Sciatic nerve (tissue), 2 donors: ENCODE measurements around the gene GRM5. TPM values are rescaled to one million over a fixed set of nuclear protein-coding genes. Genes with fewer than 3 reads are reported as not detected.
A peak's percentile ranks its signal among the peaks of the same experiment; 100 is the strongest.
"Not testable (repeated sequence)": the region's sequence is repeated elsewhere in the genome, so short reads cannot be mapped to it uniquely, and the experiment has no call there.

ENCODE experiments used
- ATAC-seq: fragments of 200-7000 bp; cut with Tn5 transposase; one replicate; pipeline ENCODE4 v1.9.1; 2020; ENCODE audit warnings: mild to moderate bottlenecking, moderate library complexity
- DNase-seq: peaks from one replicate; pipeline ENCODE4 v3.0.0-alpha.2; 2020; ENCODE audit warnings: low spot score
- intact Hi-C: fragments of 100-400 bp; cut with DNase I; formaldehyde crosslinking; loops from one replicate; pipeline ENCODE4 v1.14.2; 2022
- total RNA-seq: library from RNA; stranded (reverse); fragmentation: NEBNext Ultra II Directional; extraction: Animal tissue kit (Norgen Biotek cat#: 25700); gene quantifications from one replicate; pipeline ENCODE4 v1.2.1, GENCODE V29; 2021
- donor health status: DM: no; HTN: no; CAD: no.
- donor health status: DM: no; HTN: no; CAD: no.

GRM5 gene
- total RNA-seq, 1 donor from 2014 or later: 0.13 TPM

- DNase-seq (no peak), ATAC-seq (no peak)
- intact Hi-C loops: no loop called here
Measured at GRCh38 chr11:88583251-88583650, 482.5 kb downstream of the GRM5 start.

GRCh38 chr11:88579466-88579865, 486.3 kb downstream of the GRM5 start:
- ATAC-seq (no peak), DNase-seq (no peak)
- intact Hi-C loops: no loop called here

GRCh38 chr11:88576741-88577140, 489.0 kb downstream of the GRM5 start:
- ATAC-seq (no peak), DNase-seq (no peak)
- intact Hi-C loops: no loop called here

- DNase-seq: no peak
- ATAC-seq: no peak
- intact Hi-C loops: no loop called here
Measured at GRCh38 chr11:88575916-88576315, 489.9 kb downstream of the GRM5 start.

GRCh38 chr11:88569342-88569741, 496.4 kb downstream of the GRM5 start:
- ATAC-seq (no peak), DNase-seq (no peak)
- intact Hi-C loops: no loop called here

GRCh38 chr11:88555829-88556202, 510.0 kb downstream of the GRM5 start:
- ATAC-seq: peak; percentile 63
- intact Hi-C loops: no loop called here
- no peak for DNase-seq

- ATAC-seq: peak; percentile 96
- intact Hi-C loops: no loop called here
- no peak for DNase-seq
Measured at GRCh38 chr11:88555018-88555828, 510.6 kb downstream of the GRM5 start.

- intact Hi-C loops: no loop called here
- DNase-seq: no peak
- ATAC-seq: peak; percentile 33
Measured at GRCh38 chr11:88553204-88553603, 512.6 kb downstream of the GRM5 start.

- DNase-seq: no peak
- ATAC-seq: no peak
- intact Hi-C loops: no loop called here
Measured at GRCh38 chr11:88552379-88553062, 513.3 kb downstream of the GRM5 start.

- DNase-seq (no peak), ATAC-seq (no peak)
- intact Hi-C loops: no loop called here
Measured at GRCh38 chr11:88544656-88545280, 521.0 kb downstream of the GRM5 start.

GRCh38 chr11:88543902-88544655, 521.7 kb downstream of the GRM5 start:
- intact Hi-C loops: no loop called here
- ATAC-seq (peak; percentile 99), DNase-seq (peak; percentile 90)

GRCh38 chr11:88541006-88541405, 524.8 kb downstream of the GRM5 start:
- ATAC-seq: no peak
- no peak for DNase-seq
- intact Hi-C loops: no loop called here

GRCh38 chr11:88538098-88538497, 527.7 kb downstream of the GRM5 start:
- ATAC-seq (no peak), DNase-seq (no peak)
- intact Hi-C loops: no loop called here

GRCh38 chr11:88537613-88538012, 528.2 kb downstream of the GRM5 start:
- intact Hi-C loops: no loop called here
- DNase-seq (no peak), ATAC-seq (no peak)

GRCh38 chr11:88536616-88537265, 529.0 kb downstream of the GRM5 start:
- ATAC-seq (no peak), DNase-seq (no peak)
- intact Hi-C loops: no loop called here

- intact Hi-C loops: no loop called here
- ATAC-seq (peak; percentile 70), DNase-seq (no peak)
Measured at GRCh38 chr11:88535916-88536547, 529.8 kb downstream of the GRM5 start.

- ATAC-seq: no peak
- DNase-seq: no peak
- intact Hi-C loops: no loop called here
Measured at GRCh38 chr11:88535266-88535665, 530.5 kb downstream of the GRM5 start.

- intact Hi-C loops, DNase-seq, ATAC-seq: not testable (repeated sequence)
Measured at GRCh38 chr11:88534706-88535105, 531.1 kb downstream of the GRM5 start.
